PC-9 (cell line): ENCODE results near the gene DCTD.

Source experiments
- EZH2 ChIP-seq: fragments of 200-600 bp; sonication (generic); IDR thresholded peaks from 2 replicates; pipeline ENCODE4 v1.8.0; 2017; ENCODE audit warnings: antibody characterized with exemption, low read depth
- TF ChIP-seq, protein P1 (sequence below): fragments of 200-600 bp; sonication (generic); conservative IDR thresholded peaks from 2 replicates; pipeline ENCODE4 v1.6.1; 2017; ENCODE audit warnings: mixed run types, antibody characterized with exemption, mild to moderate bottlenecking, moderate library complexity

DNA sequence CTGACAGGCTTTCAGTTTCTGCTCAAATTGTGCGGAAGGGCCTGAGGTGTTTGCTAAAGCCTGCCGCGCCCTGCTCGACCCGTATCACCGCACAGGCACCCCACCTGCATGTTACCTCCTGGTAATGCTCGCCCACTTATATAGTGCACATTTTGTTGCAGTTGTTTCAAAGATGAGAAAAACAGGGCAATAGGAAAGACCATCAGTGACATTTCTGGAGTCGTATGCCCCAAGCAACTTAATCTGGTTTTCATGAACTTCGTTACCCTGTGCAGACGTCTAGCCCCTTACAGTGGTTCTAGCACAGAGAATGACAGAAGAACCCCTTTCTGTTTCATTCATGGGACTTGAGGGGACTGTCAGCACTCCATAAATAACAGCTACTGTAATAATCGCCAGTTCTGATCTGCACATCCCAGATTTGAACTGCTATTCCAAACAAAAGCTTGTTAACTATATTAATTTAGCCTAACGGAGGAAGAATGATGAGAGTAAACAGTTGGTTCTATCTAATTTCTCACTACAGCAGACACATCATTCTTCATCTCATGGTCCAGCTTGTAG lies 940 bp upstream of the DCTD start:
- TF ChIP-seq, protein P1, sequence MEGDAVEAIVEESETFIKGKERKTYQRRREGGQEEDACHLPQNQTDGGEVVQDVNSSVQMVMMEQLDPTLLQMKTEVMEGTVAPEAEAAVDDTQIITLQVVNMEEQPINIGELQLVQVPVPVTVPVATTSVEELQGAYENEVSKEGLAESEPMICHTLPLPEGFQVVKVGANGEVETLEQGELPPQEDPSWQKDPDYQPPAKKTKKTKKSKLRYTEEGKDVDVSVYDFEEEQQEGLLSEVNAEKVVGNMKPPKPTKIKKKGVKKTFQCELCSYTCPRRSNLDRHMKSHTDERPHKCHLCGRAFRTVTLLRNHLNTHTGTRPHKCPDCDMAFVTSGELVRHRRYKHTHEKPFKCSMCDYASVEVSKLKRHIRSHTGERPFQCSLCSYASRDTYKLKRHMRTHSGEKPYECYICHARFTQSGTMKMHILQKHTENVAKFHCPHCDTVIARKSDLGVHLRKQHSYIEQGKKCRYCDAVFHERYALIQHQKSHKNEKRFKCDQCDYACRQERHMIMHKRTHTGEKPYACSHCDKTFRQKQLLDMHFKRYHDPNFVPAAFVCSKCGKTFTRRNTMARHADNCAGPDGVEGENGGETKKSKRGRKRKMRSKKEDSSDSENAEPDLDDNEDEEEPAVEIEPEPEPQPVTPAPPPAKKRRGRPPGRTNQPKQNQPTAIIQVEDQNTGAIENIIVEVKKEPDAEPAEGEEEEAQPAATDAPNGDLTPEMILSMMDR: no peak; the same call in 1 of the 2 replicates
- TF ChIP-seq EZH2: no peak
